Heart left ventricle (tissue), 13 donors: Measurements from ENCODE around the gene D2HGDH.

Source experiments
- POLR2A ChIP-seq, 2 donors: fragments of 450-650 bp; IDR thresholded peaks; one replicate each; pipeline ENCODE4 v1.6.1; 2017; ENCODE audit warnings: antibody characterized with exemption in 2 of 2, mild to moderate bottlenecking in 2 of 2, moderate library complexity in 2 of 2
- TF ChIP-seq, protein P1 (sequence below), 12 donors: fragments of 200-600 bp; sonication (generic) in 4 of 12; IDR thresholded peaks; one replicate each; pipeline versions ENCODE4 v1.5.0 to v1.8.0; 2018 to 2022; ENCODE audit warnings: antibody characterized with exemption in 12 of 12, mild to moderate bottlenecking in 5 of 12
- donor health status: ischemic (EF 13 %, LVEDD 7.1; RV severe dilation, severe dysfunction).
- donor health status: DM: no; HTN: yes; CAD: no.
- donor health status: DM: no; HTN: no; CAD: no.
- donor health status: ischemic (EF 25% LVEDD 6.9; RV normal size, moderate dysfunction).
- donor health status: ischemic (EF 25% LVEDD 5.7; RV mildly dilated, moderate dysfunction).
- donor health status: ischemic (EF 35%, LVEDD 5.7; RV mildly dilated, moderate dysfunction).
- donor health status: nonischemic (EF 11% LVEDD 7.7; RV severe dilation, severe dysfunction).
- donor health status: DM: yes; HTN: yes; CAD: no.
- donor health status: PGD.
- donor health status: ischemic (EF 29% LVEDD 5.4; RV normal size, mild dysfunction).
- donor health status: nonischemic (EF 23%, LVEDD 6.1; RV moderate dilation, normal function).

DNA sequence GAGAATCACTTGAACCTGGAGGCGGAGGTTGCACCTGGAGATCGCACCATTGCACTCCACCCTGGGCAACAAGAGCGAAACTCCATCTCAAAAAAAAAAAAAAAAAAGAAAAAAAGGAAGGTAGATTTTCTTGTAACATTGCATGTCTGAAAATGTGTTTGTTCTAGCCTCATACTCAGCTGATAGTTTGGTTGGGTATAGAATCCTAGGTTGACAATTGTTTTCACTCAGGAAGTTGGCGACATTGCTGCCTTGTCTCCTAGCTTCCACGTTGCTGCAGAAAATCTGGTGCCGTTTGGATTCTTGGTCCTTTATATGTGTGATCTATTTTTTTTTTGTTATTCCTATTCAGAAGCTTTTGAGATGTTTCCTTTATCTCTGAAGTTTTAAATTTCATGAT lies 27.9 kb upstream of the D2HGDH start:
- TF ChIP-seq, protein P1, sequence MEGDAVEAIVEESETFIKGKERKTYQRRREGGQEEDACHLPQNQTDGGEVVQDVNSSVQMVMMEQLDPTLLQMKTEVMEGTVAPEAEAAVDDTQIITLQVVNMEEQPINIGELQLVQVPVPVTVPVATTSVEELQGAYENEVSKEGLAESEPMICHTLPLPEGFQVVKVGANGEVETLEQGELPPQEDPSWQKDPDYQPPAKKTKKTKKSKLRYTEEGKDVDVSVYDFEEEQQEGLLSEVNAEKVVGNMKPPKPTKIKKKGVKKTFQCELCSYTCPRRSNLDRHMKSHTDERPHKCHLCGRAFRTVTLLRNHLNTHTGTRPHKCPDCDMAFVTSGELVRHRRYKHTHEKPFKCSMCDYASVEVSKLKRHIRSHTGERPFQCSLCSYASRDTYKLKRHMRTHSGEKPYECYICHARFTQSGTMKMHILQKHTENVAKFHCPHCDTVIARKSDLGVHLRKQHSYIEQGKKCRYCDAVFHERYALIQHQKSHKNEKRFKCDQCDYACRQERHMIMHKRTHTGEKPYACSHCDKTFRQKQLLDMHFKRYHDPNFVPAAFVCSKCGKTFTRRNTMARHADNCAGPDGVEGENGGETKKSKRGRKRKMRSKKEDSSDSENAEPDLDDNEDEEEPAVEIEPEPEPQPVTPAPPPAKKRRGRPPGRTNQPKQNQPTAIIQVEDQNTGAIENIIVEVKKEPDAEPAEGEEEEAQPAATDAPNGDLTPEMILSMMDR (IDR thresholded peaks at IDR 0.05): no peak
- no peak for TF ChIP-seq POLR2A (IDR thresholded peaks at IDR 0.05)
